Measurements from ENCODE around the gene TESMIN. TPM values are rescaled to one million over a fixed set of nuclear protein-coding genes. Genes with fewer than 3 reads are reported as not detected.

TESMIN gene
- total RNA-seq, 1 donor from 2014 or later: 2.1 TPM

DNA sequence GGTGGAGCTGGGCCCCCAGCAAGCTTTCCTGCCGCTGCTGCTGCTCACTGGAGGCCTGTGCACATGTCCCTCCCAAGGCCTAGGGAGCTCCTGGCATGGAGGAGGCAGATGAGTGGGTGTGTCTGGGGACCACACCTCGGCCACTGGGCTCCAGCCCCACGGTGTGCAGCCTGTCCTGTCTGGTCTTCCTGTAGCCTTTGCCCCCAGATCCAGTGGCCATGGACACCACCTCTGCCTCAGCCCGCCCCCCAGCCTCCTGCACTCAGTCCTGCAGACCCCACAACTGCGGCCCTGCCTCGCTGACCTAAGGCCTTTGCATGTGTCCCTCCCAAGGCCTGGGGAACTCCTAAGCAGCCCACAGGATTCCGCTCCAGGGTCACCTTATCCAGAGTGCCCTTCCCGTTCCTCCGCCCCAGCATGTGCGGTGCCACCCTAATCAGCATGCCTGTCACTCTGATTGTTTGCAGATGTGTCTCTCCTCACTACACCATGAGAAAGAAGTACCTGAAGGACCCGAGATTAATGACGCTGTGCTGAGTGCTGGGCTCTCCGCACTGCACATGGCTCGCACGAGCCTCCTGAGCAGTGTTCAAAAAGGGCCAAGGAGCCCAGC, 58.3 kb downstream of the TESMIN start:
- intact Hi-C loops (cut with micrococcal nuclease): no loop called here
- Mint-ChIP-seq H3K27ac (no peak overlapping the region), H3K36me3 (ENCODE audit: low read depth) (no peaks in the 10 kb centered on the region), H3K27me3 (ENCODE audit: insufficient read depth) (peaks cover 39% of the 10 kb centered on the region), H3K9me3 (peaks cover 7% of the 10 kb centered on the region), H3K4me1 (ENCODE audit: low read depth) (peaks cover 15% of the 10 kb centered on the region), H3K4me3 (no peak overlapping the region)
- no peak for DNase-seq (ENCODE audit: low spot score)

DNA sequence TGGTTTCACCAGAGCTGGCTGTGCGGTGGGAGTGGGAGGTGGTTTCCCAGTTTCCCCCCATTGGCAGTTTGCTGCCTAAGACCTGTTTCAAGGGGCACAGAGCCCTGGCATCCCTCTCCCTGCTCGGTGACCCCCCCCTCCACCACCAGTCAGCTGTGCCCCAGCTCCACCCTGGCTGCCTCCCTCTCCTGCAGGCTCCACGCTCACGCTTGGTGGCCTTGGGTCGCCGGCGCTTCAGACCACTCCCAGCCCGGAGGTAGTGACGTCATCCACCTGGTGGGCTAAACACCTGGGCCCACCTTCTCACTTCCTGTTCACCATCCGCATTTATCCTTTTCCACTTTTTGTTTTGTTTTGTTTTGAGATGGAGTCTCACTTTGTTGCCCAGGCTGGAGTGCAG, 59.2 kb downstream of the TESMIN start:
- no peak for DNase-seq (ENCODE audit: low spot score)
- Mint-ChIP-seq H3K4me1 (ENCODE audit: low read depth) (peaks cover 15% of the 10 kb centered on the region), H3K9me3 (peaks cover 7% of the 10 kb centered on the region), H3K36me3 (ENCODE audit: low read depth) (no peaks in the 10 kb centered on the region), H3K4me3 (no peak overlapping the region), H3K27ac (no peak overlapping the region), H3K27me3 (ENCODE audit: insufficient read depth) (peaks cover 40% of the 10 kb centered on the region)
- intact Hi-C loops (cut with micrococcal nuclease): no loop called here

DNA sequence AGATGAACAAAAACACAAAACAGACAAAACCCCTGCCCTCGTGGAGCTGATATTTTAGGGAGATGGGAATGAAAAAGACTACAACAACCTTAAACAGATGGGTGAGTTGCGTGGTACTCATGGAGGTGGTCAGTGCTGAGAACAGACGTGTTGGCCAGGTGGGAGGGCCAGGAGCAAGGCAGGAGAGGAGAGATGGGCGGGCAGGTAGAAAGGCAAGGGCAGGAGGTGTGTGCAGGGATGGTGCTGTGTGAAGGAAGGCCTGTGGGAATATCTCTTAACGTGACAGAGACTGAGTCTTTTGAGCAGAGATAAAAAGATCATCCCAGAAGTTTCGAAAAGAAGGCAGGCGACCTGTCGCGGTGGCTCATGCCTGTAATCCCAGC, 59.9 kb downstream of the TESMIN start:
- no peaks in the 10 kb centered on the region for H3K36me3 Mint-ChIP-seq (ENCODE audit: low read depth)
- no peak overlapping the region for H3K27ac Mint-ChIP-seq
- intact Hi-C loops (cut with micrococcal nuclease): no loop called here
- peaks cover 5% of the 10 kb centered on the region for H3K9me3 Mint-ChIP-seq
- DNase-seq (ENCODE audit: low spot score): no peak
- H3K4me3 Mint-ChIP-seq: no peak overlapping the region
- peaks cover 15% of the 10 kb centered on the region for H3K4me1 Mint-ChIP-seq (ENCODE audit: low read depth)
- H3K27me3 Mint-ChIP-seq (ENCODE audit: insufficient read depth): peaks cover 39% of the 10 kb centered on the region

DNA sequence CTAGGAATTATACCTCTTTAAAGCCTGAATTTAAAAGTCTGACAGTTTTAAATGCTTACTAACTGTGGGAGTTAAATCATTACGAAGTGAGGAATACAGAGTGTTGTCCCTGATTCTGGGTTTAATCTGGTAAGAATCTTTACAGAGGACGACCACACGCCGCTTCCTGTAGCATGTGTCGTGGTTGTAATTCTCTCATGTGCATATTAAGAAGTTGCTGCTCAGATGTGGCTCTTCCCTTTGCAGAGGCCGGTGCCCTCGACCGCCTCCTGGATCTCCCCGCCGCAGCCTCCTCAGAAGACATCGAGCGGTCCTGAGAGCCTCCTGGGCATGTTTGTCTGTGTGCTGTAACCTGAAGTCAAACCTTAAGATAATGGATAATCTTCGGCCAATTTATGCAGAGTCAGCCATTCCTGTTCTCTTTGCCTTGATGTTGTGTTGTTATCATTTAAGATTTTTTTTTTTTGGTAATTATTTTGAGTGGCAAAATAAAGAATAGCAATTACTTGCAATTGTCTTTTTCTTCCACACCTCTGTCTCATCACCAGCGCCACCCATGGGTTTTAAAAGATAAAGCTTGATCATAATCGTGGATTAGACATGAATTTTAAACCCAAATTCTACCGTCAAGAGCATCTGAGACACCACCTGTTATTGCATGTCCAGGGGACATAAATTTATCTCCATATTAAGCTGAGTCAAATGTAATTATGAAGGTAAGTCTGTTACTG, 60.5 kb downstream of the TESMIN start:
- H3K9me3 Mint-ChIP-seq: no peaks in the 10 kb centered on the region
- no peak for DNase-seq (ENCODE audit: low spot score)
- intact Hi-C loops (cut with micrococcal nuclease): no loop called here
- H3K4me1 Mint-ChIP-seq (ENCODE audit: low read depth): peaks cover 15% of the 10 kb centered on the region
- no peak overlapping the region for H3K27ac Mint-ChIP-seq
- peaks cover 39% of the 10 kb centered on the region for H3K27me3 Mint-ChIP-seq (ENCODE audit: insufficient read depth)
- no peak overlapping the region for H3K4me3 Mint-ChIP-seq
- no peaks in the 10 kb centered on the region for H3K36me3 Mint-ChIP-seq (ENCODE audit: low read depth)

DNA sequence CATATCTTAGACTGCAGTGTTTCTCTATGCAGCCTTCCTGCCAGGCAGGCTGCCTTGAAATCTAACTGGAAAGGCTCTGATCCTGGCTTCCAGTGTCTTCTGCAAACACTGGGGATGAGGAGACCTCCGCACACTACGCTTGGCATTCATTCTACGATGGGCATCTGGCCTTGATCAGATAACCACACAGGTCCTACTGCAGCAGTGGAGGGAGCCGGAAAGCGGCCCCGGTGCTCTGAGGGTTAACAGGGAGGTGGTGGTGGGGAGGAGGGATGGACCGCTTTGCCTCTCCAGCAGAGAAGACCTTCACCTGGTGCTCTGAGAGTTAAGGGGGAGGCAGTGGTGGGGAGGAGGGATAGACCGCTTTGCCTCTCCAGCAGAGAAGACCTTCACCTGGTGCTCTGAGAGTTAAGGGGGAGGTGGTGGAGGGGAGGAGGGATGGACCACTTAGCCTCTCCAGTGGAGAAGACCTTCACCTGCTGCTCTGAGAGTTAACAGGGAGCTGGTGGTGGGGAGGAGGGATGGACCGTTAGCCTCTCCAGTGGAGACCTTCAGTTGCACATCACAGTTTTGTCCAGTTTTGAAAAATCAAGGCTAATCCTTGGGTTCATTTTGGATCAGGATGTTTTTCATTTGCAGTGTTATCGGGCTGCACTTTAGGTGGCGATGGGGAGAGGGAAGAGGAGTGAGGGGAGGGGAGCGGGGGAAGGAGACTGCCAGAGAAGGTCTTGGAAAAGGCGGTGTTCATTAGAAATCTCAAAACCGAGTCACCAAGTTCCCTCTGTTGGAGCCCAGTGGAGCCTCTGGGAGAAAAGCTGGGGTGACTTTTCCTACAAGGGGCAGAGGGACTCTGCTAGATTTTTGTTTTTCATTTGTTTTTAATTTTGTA, 61.3 kb downstream of the TESMIN start:
- intact Hi-C loops (cut with micrococcal nuclease): no loop called here
- no peaks in the 10 kb centered on the region for H3K36me3 Mint-ChIP-seq (ENCODE audit: low read depth)

DNA sequence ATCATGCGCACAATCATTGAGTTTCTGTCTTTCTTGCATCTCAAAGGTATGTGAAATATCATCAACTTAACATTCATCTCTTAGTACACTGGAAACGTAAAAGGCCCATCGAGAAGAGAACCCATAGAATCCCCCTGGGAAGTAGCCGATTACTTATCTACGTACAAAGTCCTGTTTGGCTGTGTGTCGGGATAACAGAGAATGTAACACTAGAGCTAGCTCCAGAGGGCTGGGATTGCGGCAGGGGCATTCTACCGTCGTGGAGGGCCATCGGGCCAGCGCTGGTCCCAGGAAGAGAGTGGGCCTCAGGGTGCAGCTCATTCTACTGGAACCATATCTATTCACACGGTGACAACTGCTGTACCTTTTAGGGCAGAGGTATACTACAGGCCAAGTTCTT, 62.4 kb downstream of the TESMIN start:
- no peak overlapping the region for H3K4me3 Mint-ChIP-seq
- peaks cover 40% of the 10 kb centered on the region for H3K27me3 Mint-ChIP-seq (ENCODE audit: insufficient read depth)
- no peak for DNase-seq (ENCODE audit: low spot score)
- H3K9me3 Mint-ChIP-seq: no peaks in the 10 kb centered on the region
- intact Hi-C loops (cut with micrococcal nuclease): no loop called here
- peaks cover 15% of the 10 kb centered on the region for H3K4me1 Mint-ChIP-seq (ENCODE audit: low read depth)
- H3K36me3 Mint-ChIP-seq (ENCODE audit: low read depth): no peaks in the 10 kb centered on the region
- H3K27ac Mint-ChIP-seq: no peak overlapping the region

More for the DNA sequence above, 61.3 kb downstream of the TESMIN start:
- no peak for DNase-seq (ENCODE audit: low spot score)
- Mint-ChIP-seq H3K9me3 (no peaks in the 10 kb centered on the region), H3K4me3 (no peak overlapping the region), H3K27ac (no peak overlapping the region), H3K4me1 (ENCODE audit: low read depth) (peaks cover 15% of the 10 kb centered on the region), H3K27me3 (ENCODE audit: insufficient read depth) (peaks cover 42% of the 10 kb centered on the region)

DNA sequence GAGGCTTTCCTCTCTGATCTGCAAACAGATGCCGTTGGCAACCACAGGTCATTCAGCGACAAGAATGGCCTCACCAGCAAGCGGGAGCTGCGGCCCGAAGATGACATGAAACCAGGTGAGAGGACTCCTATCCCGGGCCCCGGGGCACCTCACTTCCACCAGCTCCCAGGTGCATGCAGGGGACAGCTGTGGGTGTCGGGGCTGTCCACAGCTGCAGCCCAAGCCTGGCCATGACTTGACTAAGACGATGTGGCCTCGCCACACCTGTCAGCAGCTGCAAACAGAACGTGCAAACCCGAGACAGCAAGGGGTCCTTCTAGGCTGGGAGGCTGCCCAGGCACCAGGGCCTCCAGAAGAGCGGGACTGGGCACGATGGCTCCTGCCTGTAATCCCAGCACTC, 63.3 kb downstream of the TESMIN start:
- Mint-ChIP-seq H3K36me3 (ENCODE audit: low read depth) (no peaks in the 10 kb centered on the region), H3K27me3 (ENCODE audit: insufficient read depth) (peaks cover 45% of the 10 kb centered on the region), H3K4me3 (no peak overlapping the region), H3K4me1 (ENCODE audit: low read depth) (peaks cover 15% of the 10 kb centered on the region), H3K9me3 (no peaks in the 10 kb centered on the region), H3K27ac (no peak overlapping the region)
- DNase-seq (ENCODE audit: low spot score): no peak
- intact Hi-C loops (cut with micrococcal nuclease): no loop called here

DNA sequence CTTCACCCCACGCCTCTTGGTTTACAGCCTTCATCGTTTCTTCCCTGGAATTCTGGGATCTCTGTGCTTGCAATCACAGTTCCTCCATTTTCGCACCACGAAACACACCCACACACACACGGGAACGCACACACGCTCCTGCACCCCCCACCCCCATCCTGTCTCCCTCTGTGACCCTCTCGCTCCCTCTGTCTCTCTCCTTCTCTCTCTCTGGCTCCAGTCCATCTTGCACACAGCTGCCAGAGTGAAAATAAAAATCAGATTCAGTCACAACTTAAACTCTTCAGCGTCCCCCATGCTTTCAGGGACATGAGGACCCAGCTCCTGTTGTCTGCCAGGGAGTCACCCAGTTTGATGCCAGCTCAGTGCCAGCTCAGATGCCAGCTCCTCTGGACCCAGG, 64.0 kb downstream of the TESMIN start:
- Mint-ChIP-seq H3K36me3 (ENCODE audit: low read depth) (no peaks in the 10 kb centered on the region), H3K4me1 (ENCODE audit: low read depth) (peaks cover 15% of the 10 kb centered on the region), H3K27me3 (ENCODE audit: insufficient read depth) (peaks cover 50% of the 10 kb centered on the region), H3K9me3 (no peaks in the 10 kb centered on the region), H3K4me3 (no peak overlapping the region), H3K27ac (no peak overlapping the region)
- intact Hi-C loops (cut with micrococcal nuclease): no loop called here
- DNase-seq (ENCODE audit: low spot score): no peak

DNA sequence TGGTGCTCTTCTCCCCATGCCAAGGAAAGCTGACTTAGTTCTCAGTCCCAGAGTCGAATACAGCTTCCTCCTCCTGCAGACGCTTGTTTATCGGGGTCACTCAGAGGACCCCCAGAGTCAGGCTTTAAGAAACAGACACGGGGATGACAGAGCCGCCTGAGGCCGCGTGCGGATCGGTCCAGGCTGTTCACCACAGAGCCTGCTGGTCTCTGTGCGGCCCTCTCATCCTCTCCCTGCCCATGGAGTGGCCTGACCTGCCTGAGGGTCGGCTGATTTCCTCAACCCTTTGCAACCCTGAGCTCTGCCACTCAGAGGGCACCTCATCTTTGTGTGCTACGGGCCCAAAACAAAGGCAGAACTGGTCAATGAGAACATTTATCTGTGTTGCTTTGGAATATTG, 64.8 kb downstream of the TESMIN start:
- no peak for DNase-seq (ENCODE audit: low spot score)
- Mint-ChIP-seq H3K4me3 (no peak overlapping the region), H3K4me1 (ENCODE audit: low read depth) (peaks cover 15% of the 10 kb centered on the region), H3K36me3 (ENCODE audit: low read depth) (no peaks in the 10 kb centered on the region), H3K27ac (no peak overlapping the region), H3K27me3 (ENCODE audit: insufficient read depth) (peaks cover 55% of the 10 kb centered on the region), H3K9me3 (no peaks in the 10 kb centered on the region)
- intact Hi-C loops (cut with micrococcal nuclease): no loop called here

DNA sequence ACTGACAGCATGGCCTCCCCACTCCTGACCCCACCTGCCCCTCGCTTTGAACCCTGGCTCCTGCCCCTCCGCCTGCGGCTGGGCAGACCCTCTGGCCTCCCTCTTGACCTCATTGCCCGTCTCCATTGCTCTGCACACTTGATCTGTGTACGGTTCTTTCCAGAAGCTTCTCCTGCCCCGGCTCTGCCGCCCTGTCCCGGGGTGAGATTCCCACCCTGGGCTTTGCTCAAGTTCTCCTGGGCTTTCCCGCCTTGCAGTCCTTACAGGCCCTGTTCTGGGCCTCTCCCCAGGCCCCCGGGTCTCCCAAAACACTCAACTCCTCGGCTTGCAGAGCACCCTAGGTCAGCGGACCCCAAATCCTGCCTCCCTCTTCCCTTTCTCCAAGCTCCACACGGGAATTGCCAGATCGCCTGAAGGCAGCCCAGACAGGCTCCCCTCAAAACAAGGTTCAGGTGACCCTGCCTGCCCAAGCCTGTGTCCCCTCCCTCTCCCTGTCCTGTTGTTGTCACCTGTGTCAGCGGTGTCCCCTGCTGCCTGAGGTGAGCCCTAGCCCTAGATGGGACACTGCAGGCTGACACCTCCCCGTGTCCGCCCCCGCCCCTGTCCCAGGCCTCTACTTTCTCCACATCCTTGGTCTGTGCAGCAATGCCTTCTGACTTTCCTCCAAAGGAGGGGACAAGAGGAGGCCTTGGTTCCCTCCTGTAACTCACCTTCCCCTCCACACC, 65.5 kb downstream of the TESMIN start:
- DNase-seq (ENCODE audit: low spot score): no peak
- H3K36me3 Mint-ChIP-seq (ENCODE audit: low read depth): no peaks in the 10 kb centered on the region
- no peak overlapping the region for H3K27ac Mint-ChIP-seq
- intact Hi-C loops (cut with micrococcal nuclease): no loop called here
- H3K4me1 Mint-ChIP-seq (ENCODE audit: low read depth): peaks cover 9% of the 10 kb centered on the region
- no peak overlapping the region for H3K4me3 Mint-ChIP-seq
- no peaks in the 10 kb centered on the region for H3K9me3 Mint-ChIP-seq
- peaks cover 50% of the 10 kb centered on the region for H3K27me3 Mint-ChIP-seq (ENCODE audit: insufficient read depth)

DNA sequence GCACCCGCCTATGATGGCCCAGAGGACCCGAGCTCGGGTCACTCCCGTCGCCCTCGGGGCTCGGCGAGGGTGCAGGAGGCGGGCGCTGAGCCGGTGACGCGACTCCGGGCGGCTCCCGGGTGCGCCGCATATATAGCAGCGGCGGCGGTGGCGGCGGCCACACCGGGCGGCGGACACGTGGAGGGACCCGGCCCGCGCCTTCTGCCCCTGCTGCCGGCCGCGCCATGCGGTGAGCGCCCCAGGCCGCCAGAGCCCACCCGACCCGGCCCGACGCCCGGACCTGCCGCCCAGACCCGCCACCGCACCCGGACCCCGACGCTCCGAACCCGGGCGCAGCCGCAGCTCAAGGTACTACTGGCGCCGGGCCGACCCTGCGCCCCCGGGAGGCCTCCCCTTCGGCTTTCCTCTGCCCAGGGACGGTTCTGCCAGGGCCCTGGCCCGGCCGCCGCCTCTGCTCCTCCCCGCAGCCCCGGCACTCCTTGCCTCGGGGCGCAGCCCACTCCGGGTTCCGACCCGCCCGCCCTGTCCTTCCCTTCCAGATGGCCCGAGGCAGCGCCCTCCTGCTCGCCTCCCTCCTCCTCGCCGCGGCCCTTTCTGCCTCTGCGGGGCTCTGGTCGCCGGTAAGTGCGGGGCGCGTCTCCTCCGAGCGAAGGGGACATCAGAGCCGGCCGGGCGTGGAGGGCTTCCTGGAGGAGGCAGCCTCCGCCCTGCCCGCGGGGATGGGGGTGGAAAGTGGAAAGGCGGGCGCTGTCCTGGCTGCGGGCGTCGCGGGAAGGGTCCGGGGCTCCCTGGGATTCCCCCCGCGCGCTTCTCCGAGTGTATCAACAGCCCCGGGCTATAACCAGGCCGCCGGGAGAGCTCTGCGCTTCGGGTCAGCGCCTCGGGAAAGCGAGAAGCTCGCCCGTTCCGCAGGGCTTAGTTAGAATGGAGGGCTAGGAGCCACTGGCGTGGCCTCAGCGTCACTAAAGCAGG, 66.6 kb downstream of the TESMIN start, which contains the start of gene GAL:
GAL (plus strand) TSS at position 160 of the 972 bp plus-strand sequence; CDS start at position 540, 380 bp downstream.
- intact Hi-C loops (cut with micrococcal nuclease): no loop called here
- H3K4me3 Mint-ChIP-seq: no peak within 1 kb of the TSS
- H3K36me3 Mint-ChIP-seq (ENCODE audit: low read depth): no peaks in the 10 kb centered on the region
- H3K27ac Mint-ChIP-seq: no peak within 1 kb of the TSS
- no peaks in the 10 kb centered on the region for H3K9me3 Mint-ChIP-seq
- DNase-seq (ENCODE audit: low spot score): no peak
- H3K27me3 Mint-ChIP-seq (ENCODE audit: insufficient read depth): peaks cover 51% of the 10 kb centered on the region
- no peaks in the 10 kb centered on the region for H3K4me1 Mint-ChIP-seq (ENCODE audit: low read depth)

All from activated T-helper 1 cell treated with anti-CD3 and anti-CD28 coated beads, Interleukin-12 subunit alpha, Interleukin-12 subunit beta, Interleukin-2, Interleukin-4 antibody, amounts not matched to agents 30 ng/mL and 10 ng/mL and 1 ng/mL, durations not matched to agents 14 hours and 24 hours and 36 hours (primary cell).